Measurements from ENCODE around the gene RAE1.
A peak's percentile ranks its signal among the peaks of the same experiment; 100 is the strongest.

RAE1 gene

GRCh38 chr20:57351042-57351783, at the start of gene RAE1:
RAE1 (plus strand) TSS chr20:57351255; CDS start chr20:57354039, 2,784 bp downstream.
- peak; percentile 93 for DNase-seq

DNA sequence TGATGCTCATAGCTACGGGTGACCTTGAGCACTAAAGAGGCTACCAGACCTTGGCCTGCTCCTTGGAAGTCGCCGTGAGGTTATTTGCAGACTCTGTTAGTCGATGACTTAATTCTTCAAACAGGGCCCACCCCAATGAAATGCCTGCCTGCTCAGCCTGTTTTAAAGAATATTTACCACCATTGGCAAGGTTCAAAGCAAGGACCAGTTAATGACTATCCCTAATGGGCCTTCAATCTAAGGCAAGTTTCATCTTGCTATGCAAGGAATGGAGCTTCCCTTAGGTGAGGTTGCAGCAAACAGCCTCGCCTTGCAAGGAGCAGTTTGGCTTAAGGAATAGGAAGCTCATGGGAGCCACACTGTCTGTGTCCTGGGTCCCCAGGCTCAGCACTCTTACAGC, 44.3 kb upstream of the RAE1 start:
- DNase-seq, result no peak

- no peak for DNase-seq
Measured at GRCh38 chr20:57308451-57309271, 42.4 kb upstream of the RAE1 start.

DNA sequence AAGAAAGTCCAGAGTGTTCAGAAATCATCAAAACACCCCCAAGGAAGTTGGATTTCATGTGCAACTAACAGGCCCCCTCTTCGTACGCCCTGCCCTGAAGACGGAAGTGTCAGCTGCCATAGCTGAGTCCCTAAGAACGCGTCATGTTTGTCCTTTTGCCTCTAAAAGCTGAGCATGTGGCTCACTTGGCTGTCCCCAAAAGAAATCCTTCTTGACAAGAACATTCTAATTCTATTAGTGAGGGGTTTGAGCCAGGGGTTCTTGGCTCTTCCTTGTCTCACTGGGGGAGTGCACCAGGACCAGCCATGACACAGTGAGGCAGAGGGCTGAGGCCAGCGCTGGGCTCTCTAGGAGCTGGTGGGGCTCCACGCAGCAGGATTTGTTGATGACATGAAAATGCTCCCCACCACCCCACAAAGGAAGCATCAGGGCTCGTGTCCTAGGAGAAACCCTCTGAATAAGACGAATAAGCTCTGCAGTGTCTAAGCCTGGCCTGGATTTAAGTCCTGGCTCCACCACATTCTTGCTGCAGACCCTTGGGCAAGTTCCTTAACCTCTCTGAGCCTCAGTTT, 41.4 kb upstream of the RAE1 start:
- no peak for DNase-seq

GRCh38 chr20:57310821-57311514, 40.1 kb upstream of the RAE1 start:
- no peak for DNase-seq

GRCh38 chr20:57312138-57312537, 38.9 kb upstream of the RAE1 start:
- DNase-seq, result no peak

- DNase-seq, result no peak
Measured at GRCh38 chr20:57313230-57313629, 37.8 kb upstream of the RAE1 start.

DNA sequence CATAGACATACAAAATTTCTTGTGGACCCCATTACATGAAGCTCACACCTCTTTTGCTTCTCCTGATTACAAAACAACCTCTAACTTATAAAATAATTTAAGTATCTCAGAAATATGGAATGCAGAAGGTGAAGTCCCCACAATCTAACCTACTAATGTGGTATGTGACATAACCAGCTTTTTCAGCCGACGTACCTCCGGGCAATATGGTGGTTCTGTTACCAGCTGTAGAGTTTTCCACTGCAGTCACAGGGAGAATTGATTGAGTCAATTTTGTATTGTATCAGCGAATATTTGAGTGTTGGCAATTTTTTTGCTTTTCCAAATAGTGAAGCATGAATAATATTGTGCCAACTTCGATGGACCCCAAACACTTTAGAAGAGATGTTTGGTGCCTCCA, 37.1 kb upstream of the RAE1 start:
- no peak for DNase-seq

- DNase-seq, result no peak
Measured at GRCh38 chr20:57315083-57315975, 35.7 kb upstream of the RAE1 start.

GRCh38 chr20:57315976-57316480, 35.0 kb upstream of the RAE1 start:
- no peak for DNase-seq

DNA sequence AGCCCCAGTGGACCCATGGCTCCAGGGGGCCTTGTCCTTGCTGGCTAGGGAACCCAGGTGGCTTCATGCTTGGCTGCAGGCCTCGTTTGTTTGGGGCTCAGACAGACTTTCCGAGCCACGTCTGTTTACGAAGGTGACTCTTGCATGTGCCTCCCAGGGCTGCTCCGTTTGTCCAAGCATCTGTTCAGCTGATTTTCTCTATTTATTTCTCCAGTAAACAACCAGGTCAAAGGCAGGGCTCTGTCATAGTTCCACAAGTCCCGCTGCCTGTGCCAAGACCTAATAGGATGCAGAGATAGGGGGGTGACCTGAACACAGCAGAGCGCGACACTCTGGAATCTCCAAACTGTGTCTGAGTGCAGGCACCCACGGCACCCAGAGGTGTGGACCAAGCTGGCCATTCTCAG, 34.3 kb upstream of the RAE1 start:
- DNase-seq, result no peak

- DNase-seq, result no peak
Measured at GRCh38 chr20:57317316-57317788, 33.7 kb upstream of the RAE1 start.

- no peak for DNase-seq
Measured at GRCh38 chr20:57317789-57318371, 33.2 kb upstream of the RAE1 start.

DNA sequence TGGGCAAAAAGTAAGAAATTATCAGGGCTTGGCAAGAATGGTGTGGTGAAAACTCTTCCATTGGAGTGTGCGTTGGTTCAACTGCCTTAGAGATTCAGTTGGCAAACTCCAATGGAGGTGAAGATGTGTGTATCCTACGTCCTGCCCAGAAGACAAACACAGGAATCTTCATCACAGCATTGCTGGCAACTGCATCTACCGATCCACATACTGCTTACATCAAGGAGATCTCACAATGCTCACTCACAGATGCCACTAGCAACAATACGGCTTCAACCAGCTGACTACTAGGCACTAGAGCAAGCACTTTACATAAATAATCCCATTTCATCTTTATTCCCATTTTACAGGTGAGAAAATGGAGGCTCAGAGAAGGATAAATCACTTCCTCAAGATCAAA, 31.5 kb upstream of the RAE1 start:
- no peak for DNase-seq

DNA sequence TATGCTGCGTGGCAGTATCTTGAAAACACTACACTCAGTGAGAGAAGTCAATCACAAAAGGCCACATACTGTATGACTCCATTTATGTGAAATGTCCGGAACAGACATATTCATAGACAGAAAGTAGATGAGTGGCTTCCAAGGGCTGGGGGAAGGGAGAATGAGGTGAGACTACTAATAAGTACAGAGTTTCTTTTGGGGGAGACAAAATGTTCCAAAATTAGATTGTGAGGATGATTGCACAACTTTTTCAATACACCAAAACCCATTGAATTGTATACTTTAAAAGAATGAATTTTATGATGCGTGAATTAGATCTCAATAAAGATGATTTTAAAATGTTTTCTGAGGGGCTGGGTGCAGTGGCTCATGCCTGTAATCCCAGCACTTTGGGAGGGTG, 30.7 kb upstream of the RAE1 start:
- no peak for DNase-seq

DNA sequence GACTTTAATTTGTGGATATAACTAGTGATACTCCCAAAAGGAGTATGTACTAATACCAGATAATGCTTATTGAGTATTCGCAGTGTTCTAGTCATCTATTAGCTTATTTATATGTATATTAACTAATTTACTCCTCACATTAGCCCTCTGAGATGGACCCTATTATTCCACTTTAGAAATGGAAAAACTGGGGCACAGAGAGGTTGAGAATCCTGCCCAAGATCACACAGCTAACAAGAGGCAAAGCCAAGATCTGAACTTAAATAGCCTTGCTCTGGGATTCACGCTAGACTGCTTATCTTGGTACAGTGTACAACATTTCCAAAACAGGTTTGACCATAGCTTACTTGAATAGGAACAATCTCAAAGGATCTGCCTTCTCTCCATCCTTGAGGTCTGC, 29.9 kb upstream of the RAE1 start:
- no peak for DNase-seq

DNA sequence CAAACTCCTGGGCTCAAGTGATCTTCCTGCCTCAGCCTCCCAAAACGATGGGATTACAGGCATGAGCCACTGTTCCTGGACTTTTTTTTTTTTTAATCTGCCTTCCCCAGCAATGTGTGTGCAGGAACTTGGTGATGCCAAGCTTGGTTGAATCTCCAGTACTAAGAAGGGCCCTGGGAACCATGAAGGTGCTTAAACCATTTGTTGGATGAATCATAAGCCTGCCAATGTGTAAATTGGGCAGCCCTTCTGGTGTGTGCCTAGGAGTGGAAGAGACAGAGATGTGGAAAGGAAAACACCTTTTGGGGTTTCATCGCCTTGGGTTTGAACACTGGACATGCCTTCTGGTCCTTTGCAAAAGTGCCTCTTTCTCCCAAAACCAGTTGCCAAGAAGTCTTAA, 28.6 kb upstream of the RAE1 start:
- DNase-seq, result no peak

DNA sequence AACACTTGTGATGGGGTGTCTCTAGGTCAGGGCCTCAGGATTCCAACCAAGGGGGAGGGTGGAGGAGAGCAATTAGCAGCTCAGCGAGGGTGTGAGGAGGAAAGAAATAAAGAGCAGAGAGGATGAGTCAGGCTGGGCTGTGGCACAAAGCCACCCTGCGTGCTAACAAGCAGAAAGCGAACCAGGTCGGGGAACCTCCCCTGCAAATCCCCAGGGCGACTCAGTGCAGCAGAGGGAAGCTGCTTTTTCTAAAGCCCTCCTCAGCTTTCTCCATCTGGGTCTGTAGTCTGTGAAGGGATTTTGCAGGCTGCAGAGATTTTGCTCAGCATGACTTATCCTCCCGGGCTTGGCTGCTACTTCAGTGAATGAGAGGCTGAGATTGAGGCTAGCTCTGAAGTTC, 28.0 kb upstream of the RAE1 start:
- no peak for DNase-seq

DNA sequence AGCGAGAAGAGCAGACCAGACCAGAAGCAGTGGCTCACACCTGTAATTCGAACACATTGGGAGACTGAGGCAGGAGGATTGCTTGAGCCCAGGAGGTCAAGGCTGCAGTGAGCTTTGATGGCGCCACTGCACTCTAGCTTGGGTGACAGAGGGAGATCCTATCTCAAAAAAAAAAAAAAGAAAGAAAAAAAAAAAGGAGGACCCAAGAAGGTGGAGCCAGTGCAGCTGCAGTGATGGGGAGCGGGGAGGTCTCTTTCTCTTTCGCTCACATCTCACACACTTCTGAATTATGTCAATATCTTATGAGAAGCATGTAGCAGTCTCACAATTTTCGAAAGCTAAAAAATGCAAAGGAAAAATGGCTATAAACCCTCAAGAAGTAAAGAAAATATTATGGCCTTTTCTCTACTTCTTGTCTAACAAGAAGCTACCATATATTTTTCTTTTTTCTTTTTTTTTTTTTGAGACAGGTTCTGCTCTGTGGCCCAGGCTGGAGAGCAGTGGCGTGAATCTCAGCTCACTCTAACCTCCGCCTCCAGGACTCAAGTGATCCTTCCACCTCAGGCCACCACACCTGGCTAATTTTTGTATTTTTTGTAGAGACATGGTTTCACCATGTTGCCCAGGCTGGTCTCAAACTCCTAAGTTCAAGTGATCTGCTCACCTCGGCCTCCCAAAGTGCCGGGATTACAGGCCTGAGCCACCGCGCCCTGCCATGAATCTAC, 25.3 kb upstream of the RAE1 start:
- DNase-seq, result no peak

GRCh38 chr20:57326667-57327455, 24.2 kb upstream of the RAE1 start:
- no peak for DNase-seq
